Activated CD8-positive, alpha-beta memory T cell treated with anti-CD3 and anti-CD28 coated beads for 36 hours (primary cell): Measurements from ENCODE around the gene LGR6. TPM values are rescaled to one million over a fixed set of nuclear protein-coding genes. Genes with fewer than 3 reads are reported as not detected.

Experiments
- CTCF ChIA-PET: fragments of 350-600 bp; sonication (Branson Sonifier 250); formaldehyde crosslinking; loops from one replicate; lab custom pipeline; 2021; ENCODE audit warnings: antibody characterized with exemption; lab: Charles Lee
- POLR2A ChIA-PET: fragments of 350-600 bp; sonication (Branson Sonifier 250); formaldehyde crosslinking; loops from one replicate; lab custom pipeline; 2021; ENCODE audit warnings: antibody characterized with exemption; lab: Charles Lee
- total RNA-seq, 2 experiments: library from RNA; stranded (reverse); gene quantifications; one replicate each; pipeline ENCODE4 v1.2.3, GENCODE V29; 2021

The LGR6 gene
- total RNA-seq, 2 experiments from 2014 or later = 0.08 to 0.11 TPM

DNA sequence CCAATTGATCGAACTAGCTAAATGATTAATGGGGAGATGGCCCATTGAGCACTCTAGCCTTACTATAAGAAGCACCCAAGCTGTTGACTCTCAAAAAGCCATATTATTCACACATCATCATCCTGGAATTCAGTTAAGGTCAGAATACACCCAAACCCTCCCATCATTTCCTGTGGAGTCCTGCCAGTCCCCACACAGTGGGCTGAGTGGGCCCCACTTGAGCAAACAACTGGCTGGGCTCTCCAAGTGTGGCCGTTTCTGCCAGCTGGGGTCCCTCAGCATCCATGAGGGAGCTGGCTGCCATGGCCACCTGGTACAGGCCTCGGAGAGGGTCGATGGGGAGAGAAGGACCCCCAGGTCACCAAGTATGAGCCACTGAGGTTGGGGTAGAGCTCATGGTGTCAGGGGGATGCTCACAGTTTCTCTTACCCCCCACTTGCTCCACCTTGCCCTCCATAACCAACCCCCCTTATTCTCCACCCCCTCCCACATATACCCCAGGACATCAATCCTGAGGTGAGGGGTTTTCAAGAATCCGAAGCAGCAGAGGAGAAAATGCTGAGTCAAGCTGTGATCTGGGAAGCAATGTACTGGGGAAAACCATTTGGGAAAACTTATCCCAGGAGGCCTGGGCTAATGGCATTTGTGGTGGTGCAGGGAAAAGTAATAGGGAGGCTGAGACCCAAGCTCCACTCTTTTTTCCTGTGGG is 87.9 kb downstream of the LGR6 start:
- ChIA-PET POLR2A (no interaction called here), CTCF (interaction anchor here (0.8 to 1.2 kb wide), 3 partner anchors 14 to 89 kb away, joined by 3 to 4 read pairs (median 3); partner anchors contain the start of gene LGR6)

DNA sequence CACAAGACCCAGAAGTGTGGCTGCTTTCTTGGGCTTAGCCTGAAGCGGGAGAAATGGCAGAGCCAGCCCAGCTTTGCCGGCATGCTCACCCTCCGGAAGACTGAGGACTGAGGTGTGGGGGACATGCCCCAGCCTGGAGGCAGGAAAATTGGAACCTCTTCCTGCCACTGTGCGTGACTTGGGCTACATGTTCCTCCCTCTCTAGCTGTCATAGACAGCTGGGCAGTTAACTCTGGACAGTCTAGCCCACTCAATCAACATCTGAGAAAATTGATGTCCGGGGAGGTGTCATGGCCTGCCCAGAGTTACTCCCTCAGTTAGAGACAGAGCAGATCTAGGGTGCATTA is 88.4 kb downstream of the LGR6 start:
- ChIA-PET CTCF (interaction anchor here (0.8 to 1.2 kb wide), 3 partner anchors 13 to 89 kb away, joined by 3 to 4 read pairs (median 3); partner anchors contain the start of gene LGR6), POLR2A (no interaction called here)

DNA sequence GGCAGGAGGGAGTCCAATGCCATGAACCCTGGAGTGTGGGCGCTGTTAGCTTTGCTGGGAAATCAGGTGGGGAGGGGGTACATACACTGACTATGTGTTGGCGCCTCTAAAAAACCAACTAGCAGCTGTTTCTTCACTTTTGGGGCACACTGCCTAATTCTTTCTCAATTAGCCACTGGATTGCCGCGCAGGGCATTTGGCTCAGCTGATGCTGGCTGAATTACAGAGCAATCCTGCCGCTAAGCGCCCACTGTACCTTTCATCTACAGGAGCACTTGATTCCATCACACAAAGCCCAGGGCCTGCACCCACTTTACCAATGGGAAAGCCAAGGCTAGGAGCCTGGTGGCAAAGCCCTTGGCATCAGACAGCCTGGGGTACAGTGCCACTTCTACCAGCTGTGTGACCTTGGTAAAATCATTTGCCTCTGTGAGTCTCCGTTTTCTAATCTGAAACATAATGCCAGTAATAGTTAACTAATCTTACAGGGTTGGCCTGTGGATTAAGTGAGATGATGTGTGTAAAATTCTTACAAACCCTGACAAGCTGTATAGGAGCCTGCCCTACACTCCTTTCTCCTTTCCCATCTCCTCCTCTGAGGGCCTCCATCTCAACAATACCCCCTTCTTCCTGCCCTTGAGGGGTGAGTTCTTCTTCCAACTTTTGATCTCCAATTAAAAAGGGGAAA is 89.1 kb downstream of the LGR6 start:
- ChIA-PET POLR2A (no interaction called here), CTCF (interaction anchor here (1.1 to 1.5 kb wide), 3 partner anchors 8 to 90 kb away, joined by 3 to 4 read pairs (median 4); partner anchors contain the start of gene LGR6)

DNA sequence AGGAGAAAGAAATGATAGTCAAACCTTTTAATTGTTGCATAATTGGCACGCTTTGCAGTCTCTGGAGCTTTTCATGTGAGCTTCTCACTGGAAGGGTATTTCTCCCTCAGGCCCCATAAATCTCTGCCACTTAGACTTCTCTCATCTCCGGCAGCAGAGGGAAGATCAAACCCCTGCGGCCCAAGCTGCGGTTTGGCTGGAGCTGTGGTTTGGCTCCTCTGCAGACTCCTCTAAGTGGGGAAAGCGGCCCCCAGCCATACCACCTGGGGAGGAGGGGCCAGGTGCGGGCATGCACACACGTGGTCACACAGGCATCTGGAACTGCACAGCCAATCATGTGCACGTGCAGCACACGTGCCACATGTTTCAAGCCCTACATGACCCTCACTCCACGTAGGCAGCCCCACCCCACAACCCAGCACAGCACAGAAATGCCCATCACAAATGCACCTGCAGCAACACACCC is 89.8 kb downstream of the LGR6 start:
- ChIA-PET POLR2A (no interaction called here), CTCF (interaction anchor here (1.5 kb wide), 1 partner anchor 9 kb away, joined by 4 read pairs; no protein-coding TSS in a partner anchor)

DNA sequence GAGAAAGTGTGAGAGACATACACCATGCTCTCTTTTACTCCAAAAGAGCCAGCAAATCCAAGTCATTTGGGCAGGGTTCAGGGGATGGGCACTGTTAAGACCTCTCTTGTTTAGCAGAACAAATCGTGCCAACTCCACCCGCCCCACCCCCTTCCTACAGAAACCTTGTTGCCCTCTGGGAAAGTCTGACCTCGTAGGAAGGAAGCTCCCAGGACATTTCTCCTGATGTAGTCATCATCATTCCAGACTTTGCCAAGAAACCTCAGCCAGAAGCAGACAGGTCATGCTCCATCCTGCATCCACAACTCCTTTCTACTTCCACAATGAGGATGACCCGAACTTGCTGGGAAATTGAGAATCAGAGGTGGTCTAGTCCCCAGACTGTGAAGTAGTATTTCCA is 90.4 kb downstream of the LGR6 start:
- CTCF ChIA-PET = interaction anchor here (1.5 kb wide), 1 partner anchor 10 kb away, joined by 4 read pairs; no protein-coding TSS in a partner anchor

DNA sequence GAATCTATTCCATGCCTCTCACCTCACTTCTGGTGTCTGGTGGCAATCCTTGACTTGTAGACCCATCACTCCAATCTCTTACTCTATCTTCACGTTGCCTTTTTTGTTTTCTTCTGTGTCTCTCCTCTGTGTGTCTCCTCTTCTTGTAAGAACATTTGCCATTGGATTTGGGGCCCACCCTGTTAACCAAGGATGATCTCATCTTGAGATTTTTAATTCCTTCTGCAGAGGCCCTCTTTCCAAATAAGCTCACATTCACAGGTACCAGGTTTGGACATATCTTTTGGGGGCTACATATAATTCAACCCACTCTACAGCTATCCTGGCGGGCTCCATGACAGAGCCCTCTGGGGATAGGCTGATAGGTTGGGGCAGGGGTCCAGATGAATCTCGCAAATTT is 92.3 kb downstream of the LGR6 start:
- ChIA-PET POLR2A (no interaction called here), CTCF (interaction anchor here (1.2 kb wide), 1 partner anchor 11 kb away, joined by 3 read pairs; no protein-coding TSS in a partner anchor)

More for the DNA sequence above, 90.4 kb downstream of the LGR6 start:
- POLR2A ChIA-PET = no interaction called here

DNA sequence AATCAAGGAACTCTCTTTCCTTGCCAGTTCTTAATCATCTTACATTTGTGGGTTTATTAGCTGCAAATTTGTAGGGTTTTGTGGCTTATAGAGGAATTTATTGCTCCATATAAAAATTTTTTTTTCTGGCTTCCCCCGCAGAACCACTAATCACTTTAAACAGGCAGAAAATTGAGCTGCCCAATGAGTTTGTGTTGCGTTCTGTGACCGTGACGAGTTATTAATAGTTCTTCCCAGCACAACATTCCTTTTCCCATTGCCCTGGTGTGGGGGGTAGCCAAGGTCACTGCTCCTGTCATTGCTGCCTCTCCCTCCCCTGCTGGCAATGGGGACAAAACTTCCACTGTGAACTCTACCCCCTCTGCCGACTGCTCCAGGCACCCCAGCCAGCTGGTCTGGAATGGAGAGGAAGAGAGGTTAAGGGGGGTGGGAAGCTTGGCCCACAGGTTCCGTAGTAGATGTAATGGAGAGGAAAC is 93.1 kb downstream of the LGR6 start:
- POLR2A ChIA-PET = no interaction called here
- CTCF ChIA-PET = interaction anchor here (1.2 kb wide), 1 partner anchor 12 kb away, joined by 3 read pairs; no protein-coding TSS in a partner anchor

DNA sequence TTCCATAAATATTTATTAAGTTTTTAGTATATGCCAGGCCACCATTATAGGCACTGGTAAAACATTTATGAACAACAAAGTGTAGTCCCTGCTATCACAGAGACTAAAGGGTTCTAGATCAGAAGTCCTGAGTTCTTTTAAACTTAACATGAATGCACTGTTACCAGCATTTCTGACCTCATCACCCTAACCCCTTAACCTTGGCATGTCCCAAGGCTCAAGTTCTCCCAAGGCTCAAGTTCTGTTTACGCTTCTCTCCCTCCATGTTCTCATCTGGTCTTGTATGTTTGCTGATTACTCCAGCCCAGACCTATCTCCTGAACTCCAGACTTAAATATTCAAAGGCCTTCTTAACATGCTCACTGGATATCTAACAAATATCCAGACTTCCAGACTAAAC is 93.6 kb downstream of the LGR6 start:
- CTCF ChIA-PET = no interaction called here

DNA sequence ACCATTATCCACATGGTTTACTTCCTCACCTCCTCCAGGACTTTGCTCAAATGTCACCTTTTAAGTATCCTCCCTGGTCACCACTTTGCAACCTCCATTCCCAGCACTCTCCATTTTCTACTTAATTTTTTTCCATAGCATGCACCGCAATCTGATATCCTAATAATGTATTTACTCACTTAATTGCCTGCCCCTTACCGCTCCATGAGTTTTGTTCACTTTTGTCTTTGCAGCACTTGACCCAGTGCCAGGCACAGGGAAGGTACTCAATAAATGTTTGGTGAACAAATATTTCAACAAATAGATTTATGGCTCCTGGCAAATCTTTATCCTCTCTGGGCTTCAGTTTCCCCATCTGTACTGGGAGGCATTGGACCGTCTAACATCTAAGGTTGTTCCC is 94.6 kb downstream of the LGR6 start:
- POLR2A ChIA-PET = no interaction called here
- CTCF ChIA-PET = interaction anchor here (1.6 kb wide), 1 partner anchor 10 kb away, joined by 3 read pairs; no protein-coding TSS in a partner anchor

More for the DNA sequence above, 93.6 kb downstream of the LGR6 start:
- POLR2A ChIA-PET = no interaction called here

DNA sequence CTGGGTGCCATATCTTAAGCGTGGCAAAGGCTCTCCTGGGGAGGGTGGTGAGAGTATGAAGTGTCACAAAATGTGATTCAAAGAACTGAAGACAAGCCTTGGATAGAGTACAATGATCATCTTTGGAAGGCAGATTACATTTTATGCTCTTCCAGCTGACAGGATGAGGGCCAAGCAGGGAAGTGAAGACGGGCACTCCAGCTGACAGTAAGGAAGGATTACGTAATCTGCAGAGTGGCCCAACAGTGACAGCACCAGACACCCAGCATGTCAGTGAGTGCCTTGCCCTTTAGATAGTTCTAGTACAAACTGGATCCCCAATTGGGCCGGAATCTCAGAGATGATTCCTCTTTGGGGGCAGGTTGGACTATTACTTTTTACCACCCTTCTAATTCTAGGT is 95.4 kb downstream of the LGR6 start:
- POLR2A ChIA-PET = no interaction called here
- CTCF ChIA-PET = interaction anchor here (1.6 kb wide), 1 partner anchor 9 kb away, joined by 3 read pairs; no protein-coding TSS in a partner anchor

DNA sequence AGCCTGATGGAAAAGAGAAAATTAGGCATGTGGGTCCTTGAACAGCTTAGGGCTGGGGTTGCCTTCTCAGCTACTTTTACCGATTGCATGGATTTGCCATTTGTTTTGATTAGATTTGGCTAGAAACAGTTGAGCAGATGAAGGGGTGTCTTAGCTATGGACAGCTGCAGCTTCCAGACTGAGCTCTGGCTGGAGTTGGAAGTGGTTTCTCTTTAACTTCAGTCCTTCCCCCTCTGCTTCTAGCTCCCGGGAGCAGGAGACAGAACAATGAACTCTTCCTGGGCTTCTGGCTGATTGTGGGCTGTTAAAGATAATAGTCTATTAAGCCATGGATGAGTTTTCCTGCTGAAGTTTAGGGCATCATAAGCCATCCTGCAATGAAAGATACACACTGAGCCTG is 97.4 kb downstream of the LGR6 start:
- CTCF ChIA-PET = no interaction called here
- POLR2A ChIA-PET = no interaction called here

DNA sequence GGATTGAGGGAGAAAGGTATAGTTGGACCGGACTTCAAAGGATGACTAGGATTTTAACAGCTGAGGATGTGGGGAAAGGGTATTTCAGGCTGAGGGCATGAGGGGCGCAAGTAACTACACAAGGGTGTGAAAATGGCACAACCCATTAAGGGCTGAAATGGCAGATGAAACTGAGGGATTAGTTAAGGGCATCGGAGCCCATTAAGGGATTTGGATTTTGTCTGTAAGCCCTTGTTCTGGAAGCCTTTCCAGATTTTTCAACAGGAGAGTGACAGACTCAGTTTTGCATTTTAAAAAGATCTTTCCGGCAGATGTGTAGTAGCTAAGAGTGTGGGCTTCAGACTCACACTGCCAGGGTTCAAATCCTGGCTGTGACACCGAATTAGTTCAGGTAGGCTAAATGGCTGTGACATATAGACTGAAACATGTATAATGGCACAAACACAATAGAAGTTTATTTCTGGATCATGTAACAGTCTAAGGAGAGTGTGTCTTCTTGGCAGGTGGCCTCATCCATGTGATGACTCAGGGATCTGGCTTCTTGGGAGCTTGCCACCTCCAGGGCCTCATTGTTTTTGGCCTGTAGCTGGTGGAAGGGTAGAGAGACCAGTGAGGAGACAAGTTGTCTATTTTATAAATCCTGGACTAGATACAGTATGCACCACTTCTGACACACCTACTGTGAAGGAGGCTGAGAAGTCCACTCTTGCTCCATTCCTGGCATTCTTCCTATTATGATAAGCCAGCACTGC is 98.5 kb downstream of the LGR6 start:
- CTCF ChIA-PET = interaction anchor here (0.6 kb wide), 1 partner anchor 1093 kb away, joined by 5 read pairs; no protein-coding TSS in a partner anchor
- POLR2A ChIA-PET = no interaction called here

DNA sequence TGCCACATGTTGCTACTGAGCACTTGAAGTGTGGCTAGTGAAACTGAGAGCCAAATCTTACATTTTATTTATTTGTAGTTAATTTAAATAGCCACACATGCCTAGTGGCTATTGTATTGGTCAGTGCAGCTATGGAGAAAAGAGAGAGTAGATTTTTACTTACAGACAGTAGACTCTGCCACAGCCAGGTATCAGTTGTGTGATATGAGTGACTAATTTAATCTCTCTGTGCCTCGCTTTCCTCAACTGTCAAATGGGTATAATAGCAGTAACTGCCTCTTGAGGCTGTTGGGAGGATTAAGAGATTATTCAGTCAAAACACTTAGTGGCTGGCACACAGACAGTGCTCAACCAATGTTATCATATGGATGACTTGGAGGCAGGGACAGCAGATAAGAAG is 99.2 kb downstream of the LGR6 start:
- POLR2A ChIA-PET = no interaction called here
- CTCF ChIA-PET = no interaction called here

DNA sequence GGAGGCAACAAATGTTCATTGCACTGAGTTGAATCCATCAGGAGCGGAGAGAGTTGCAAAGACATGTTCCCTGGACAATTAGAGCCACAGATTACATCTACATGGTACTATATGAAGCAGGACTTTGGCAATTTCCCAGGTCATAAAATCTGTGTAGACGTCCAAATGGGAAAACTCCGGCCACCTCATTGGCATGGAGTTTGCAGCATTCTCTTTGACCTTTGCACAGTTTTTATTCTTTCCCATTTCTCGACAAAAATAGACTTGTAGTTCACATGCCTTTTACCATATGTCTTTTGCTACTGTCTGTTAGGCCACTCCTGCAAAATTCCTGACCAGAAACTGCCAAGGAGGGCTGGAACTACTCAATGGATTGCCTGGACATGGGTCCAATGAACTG is 100.0 kb downstream of the LGR6 start:
- ChIA-PET CTCF (no interaction called here), POLR2A (no interaction called here)

DNA sequence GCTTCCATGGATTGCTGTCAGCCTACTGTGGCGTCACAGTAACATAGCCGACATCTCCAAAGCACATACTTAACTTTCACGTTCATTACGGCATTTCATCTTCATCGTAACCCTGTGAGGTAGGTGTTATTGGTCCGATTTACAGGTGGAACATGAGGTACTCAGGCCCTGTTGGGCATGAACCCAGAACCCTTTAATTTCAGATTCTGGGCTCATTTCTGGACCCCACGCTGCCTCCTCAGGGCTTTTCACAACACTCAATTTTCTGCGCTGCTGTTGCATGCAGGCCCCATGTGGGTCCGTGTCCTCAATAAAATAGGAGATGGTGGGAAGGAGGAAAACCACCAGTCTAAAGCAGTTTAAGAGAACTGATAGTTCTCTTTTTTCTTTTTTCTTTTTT is 108.6 kb downstream of the LGR6 start:
- POLR2A ChIA-PET = no interaction called here
- CTCF ChIA-PET = no interaction called here

DNA sequence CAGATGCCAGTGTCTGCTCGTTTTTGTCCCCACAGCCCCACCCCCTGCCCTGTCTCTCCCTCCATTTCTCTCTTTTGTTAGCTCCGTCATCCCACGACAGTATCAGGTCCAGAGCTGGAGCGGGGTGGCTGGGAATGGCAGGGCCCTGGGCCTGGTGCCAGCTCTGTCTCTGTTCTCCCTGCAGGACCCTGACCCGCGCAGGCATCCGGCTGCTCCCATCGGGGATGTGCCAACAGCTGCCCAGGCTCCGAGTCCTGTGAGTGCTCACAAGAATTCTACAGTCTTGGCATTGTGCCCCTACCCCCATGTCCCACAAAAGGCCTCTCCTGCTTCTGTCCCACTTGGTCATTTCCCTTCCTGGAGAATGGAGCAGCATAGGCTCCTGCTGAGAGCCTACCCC is 110.8 kb downstream of the LGR6 start:
- POLR2A ChIA-PET = interaction anchor here (0.6 kb wide), 1 partner anchor 23 kb away, joined by 3 read pairs; no protein-coding TSS in a partner anchor
- CTCF ChIA-PET = interaction anchor here (1.2 to 3.5 kb wide), 3 partner anchors 9 to 111 kb away, joined by 3 to 13 read pairs (median 4); partner anchors contain the start of gene LGR6

DNA sequence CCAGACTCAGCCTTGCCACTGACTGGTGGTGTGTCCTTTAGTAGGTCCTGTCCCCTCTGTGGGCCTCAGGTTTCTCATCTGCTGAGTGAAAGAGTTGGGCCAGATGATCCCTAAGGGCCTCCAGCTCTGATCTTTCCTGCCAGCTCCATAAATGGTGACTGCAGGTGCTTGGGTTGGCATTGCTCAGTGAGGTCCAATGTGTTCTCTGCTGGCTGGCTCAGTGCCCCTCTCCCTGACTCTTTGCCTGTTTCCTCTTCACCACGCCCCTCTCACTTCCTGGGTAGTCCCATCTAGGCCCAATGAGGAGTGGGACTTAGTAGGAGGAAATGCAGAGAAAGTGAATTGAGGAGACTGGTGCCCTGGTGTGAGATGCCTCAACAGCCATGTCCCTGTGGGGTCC is 111.6 kb downstream of the LGR6 start:
- ChIA-PET CTCF (interaction anchor here (1.2 to 3.5 kb wide), 3 partner anchors 8 to 116 kb away, joined by 4 to 13 read pairs (median 4); partner anchors contain the start of gene LGR6), POLR2A (interaction anchor here (0.6 kb wide), 1 partner anchor 22 kb away, joined by 3 read pairs; no protein-coding TSS in a partner anchor)

DNA sequence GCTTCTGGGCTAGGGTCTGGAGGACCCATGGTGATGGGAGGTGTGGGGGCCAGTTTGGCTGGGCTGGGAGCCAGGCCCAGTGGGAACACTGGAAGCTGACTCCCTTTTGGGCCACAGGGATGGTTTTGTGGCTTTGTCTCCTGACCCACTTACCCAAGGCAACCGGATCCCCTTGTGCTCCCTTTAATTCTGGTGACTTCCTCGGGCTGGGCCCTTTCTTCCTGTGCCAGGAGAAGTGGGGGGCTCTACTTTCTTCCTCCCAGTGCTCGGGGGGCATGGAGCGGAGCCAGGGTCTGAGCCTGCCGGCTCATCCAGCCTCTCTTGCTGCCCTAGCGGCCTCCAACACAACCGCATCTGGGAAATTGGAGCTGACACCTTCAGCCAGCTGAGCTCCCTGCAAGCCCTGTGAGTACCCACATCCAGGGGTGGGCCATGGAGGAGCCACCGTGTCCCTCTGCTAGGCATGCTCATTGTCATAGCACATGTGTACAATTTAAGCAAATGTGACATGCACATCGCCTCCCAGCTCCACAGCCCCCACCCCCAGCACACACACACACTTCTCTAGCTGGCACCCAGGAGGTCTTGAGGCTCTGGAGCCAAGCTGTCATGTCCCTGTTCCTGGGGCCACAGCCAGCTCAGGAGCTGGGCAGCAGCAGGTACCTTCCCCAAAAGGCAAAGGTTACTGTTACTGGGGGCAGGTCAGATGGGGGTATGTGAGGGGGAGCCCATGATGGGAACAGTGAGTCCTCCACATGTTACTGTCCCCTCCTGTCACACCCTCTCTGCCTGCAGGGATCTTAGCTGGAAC is 113.1 kb downstream of the LGR6 start:
- ChIA-PET CTCF (interaction anchor here (1.2 to 3.5 kb wide), 4 partner anchors 9 to 118 kb away, joined by 3 to 13 read pairs (median 4); partner anchors contain the start of gene LGR6), POLR2A (no interaction called here)
